Stomach (tissue), 9 donors: ENCODE measurements around the gene MIPOL1. TPM values are rescaled to one million over a fixed set of nuclear protein-coding genes. Genes with fewer than 3 reads are reported as not detected.

Source experiments
- DNase-seq, 2 donors: peaks; one replicate each; pipeline versions ENCODE4 v3.0.0 to v3.0.0-alpha.2; 2013 to 2019
- H3K27ac ChIP-seq, 5 donors: fragments of 200-600 bp in 4 of 5; sonication (generic) in 4 of 5; one replicate each; pipeline ENCODE4 v1.5.1; 2013 to 2019; ENCODE audit warnings: mild to moderate bottlenecking in 1 of 5, moderate library complexity in 1 of 5
- H3K27me3 ChIP-seq, 3 donors: fragments of 200-600 bp; sonication (generic); one replicate each; pipeline ENCODE4 v1.5.1; 2017 to 2019; ENCODE audit warnings: mixed run types in 1 of 3
- H3K36me3 ChIP-seq, 4 donors: fragments of 200-600 bp; sonication (generic); 1 replicate in 3 of 4; 2 replicates in 1 of 4; pipeline ENCODE4 v1.5.1; 2016 to 2019
- H3K4me1 ChIP-seq, 4 donors: fragments of 200-600 bp; sonication (generic); one replicate each; pipeline ENCODE4 v1.5.1; 2016 to 2019
- H3K4me3 ChIP-seq, 4 donors: fragments of 200-600 bp; sonication (generic) in 3 of 4; one replicate each; pipeline ENCODE4 v1.5.1; 2016 to 2019; ENCODE audit warnings: mild to moderate bottlenecking in 1 of 4
- H3K9me3 ChIP-seq, 4 donors: fragments of 200-600 bp; sonication (generic); one replicate each; pipeline ENCODE4 v1.5.1; 2016 to 2019
- CTCF ChIP-seq, 7 experiments: fragments of 450-650 bp in 4 of 7; fragments of 200-600 bp in 3 of 7; sonication (generic) in 3 of 7; IDR thresholded peaks; one replicate each; pipeline ENCODE4 v1.5.1; 2016 to 2019; ENCODE audit warnings: antibody characterized with exemption in 7 of 7, control low read depth in 2 of 7, mild to moderate bottlenecking in 1 of 7
- EP300 ChIP-seq: sonication (generic); formaldehyde crosslinking; IDR thresholded peaks from one replicate; pipeline ENCODE4 v1.6.1; 2017; ENCODE audit warnings: antibody characterized with exemption
- POLR2A ChIP-seq, 4 donors: fragments of 450-650 bp; IDR thresholded peaks; one replicate each; pipeline ENCODE4 v1.6.1; 2016; ENCODE audit warnings: antibody characterized with exemption in 4 of 4, control low read depth in 2 of 4, mild to moderate bottlenecking in 1 of 4, moderate library complexity in 1 of 4
- POLR2AphosphoS5 ChIP-seq, 3 donors: sonication (generic); formaldehyde crosslinking; IDR thresholded peaks; one replicate each; pipeline ENCODE4 v1.6.1; 2016; ENCODE audit warnings: antibody characterized with exemption in 3 of 3
- WGBS, 5 donors: extraction: QIAGEN DNeasy Blood & Tissue Kit in 3 of 5; methylation state at CpG; one replicate each; pipeline versions ENCODE4 v1.1.5 to v1.1.7; 2013 to 2018; 5-methylcytosine and 5-hydroxymethylcytosine counted together
- intact Hi-C: fragments of 100-400 bp; cut with DNase I; formaldehyde crosslinking; loops from one replicate; pipeline ENCODE4 v1.15.1; 2023; ENCODE audit warnings: low total_unique reads
- polyA plus RNA-seq, 3 donors: library from polyadenylated mRNA; stranded (reverse); fragments of 200-250 nt; gene quantifications; one replicate each; pipeline ENCODE4 v1.2.3, GENCODE V29; 2013
- total RNA-seq, 5 donors: library from RNA; depleted of rRNA; stranded (reverse); fragments of >200 nt; gene quantifications; one replicate each; pipeline versions ENCODE4 v1.1.0 to v1.2.3, GENCODE V29; 2014 to 2016
- donor health status: healthy with polysubstance abuse.
- donor health status: Bipolar disorder and iron deficiency.
- donor health status: healthy.

MIPOL1 gene
- total and polyA plus RNA-seq, 8 donors, result 2.2 to 133 (median 15.8) TPM

- TF ChIP-seq CTCF (IDR thresholded peaks at IDR 0.05) (peak in 3 of 7 experiments; percentile 16 to 36 (median 30)), EP300 (no peak)
- H3K27ac ChIP-seq, result peak overlapping the region; percentile 86 to 95 (median 91)
- DNase-seq, result peak; percentile 65 to 76
- WGBS, 5 donors, result 2 to 7% (median 4%) methylated on average over 17 to 45 of the region's 45 CpGs
- peaks cover 34 to 99% (median 73%) of the 10 kb centered on the region in 3 donors for H3K27me3 ChIP-seq
- H3K9me3 ChIP-seq, result no peaks in the 10 kb centered on the region
- H3K4me3 ChIP-seq, result peak overlapping the region; percentile 47 to 67 (median 58)
- peaks cover 0 to 4% (median 2%) of the 10 kb centered on the region in 4 donors for H3K36me3 ChIP-seq
- peaks cover 10 to 45% (median 31%) of the 10 kb centered on the region in 4 donors for H3K4me1 ChIP-seq
- intact Hi-C loops, result no loop called here
These were observed 393.7 kb downstream of the MIPOL1 start for GRCh38 chr14:37591311-37591940.

- DNase-seq, result peak; percentile 56 to 64
- WGBS, 5 donors, result 1 to 8% (median 3%) methylated on average over 40 to 58 of the region's 58 CpGs; no CpG with 5 or more reads in 1 of the 5 donors
- no peaks in the 10 kb centered on the region for H3K9me3 ChIP-seq
- peaks cover 34 to 99% (median 77%) of the 10 kb centered on the region in 3 donors for H3K27me3 ChIP-seq
- H3K36me3 ChIP-seq, result peaks cover 0 to 4% (median 2%) of the 10 kb centered on the region in 4 donors
- intact Hi-C loops, result no loop called here
- TF ChIP-seq CTCF (IDR thresholded peaks at IDR 0.05), result no peak
- TF ChIP-seq POLR2A (IDR thresholded peaks at IDR 0.05), result no peak
- no peak for TF ChIP-seq EP300
- TF ChIP-seq POLR2AphosphoS5 (IDR thresholded peaks at IDR 0.05), result no peak
- peak overlapping the region; percentile 47 to 67 (median 58) for H3K4me3 ChIP-seq
- peaks cover 10 to 45% (median 30%) of the 10 kb centered on the region in 4 donors for H3K4me1 ChIP-seq
- peak overlapping the region; percentile 86 to 95 (median 91) for H3K27ac ChIP-seq
These were observed 394.3 kb downstream of the MIPOL1 start for GRCh38 chr14:37591941-37592481.

GRCh38 chr14:37592482-37593408 is 395.0 kb downstream of the MIPOL1 start:
- H3K27ac ChIP-seq, result peak overlapping the region; percentile 86 to 95 (median 91)
- no peaks in the 10 kb centered on the region for H3K9me3 ChIP-seq
- peak in 1 of 2 donors; percentile 53 for DNase-seq
- intact Hi-C loops, result no loop called here
- TF ChIP-seq POLR2AphosphoS5 (IDR thresholded peaks at IDR 0.05) (no peak), CTCF (IDR thresholded peaks at IDR 0.05) (no peak), POLR2A (IDR thresholded peaks at IDR 0.05) (no peak)
- H3K4me3 ChIP-seq, result peak overlapping the region; percentile 47 to 67 (median 58)
- H3K27me3 ChIP-seq, result peaks cover 32 to 99% (median 80%) of the 10 kb centered on the region in 3 donors
- peaks cover 10 to 44% (median 28%) of the 10 kb centered on the region in 4 donors for H3K4me1 ChIP-seq
- 4 to 12% (median 6%) methylated on average over 10 to 42 of the region's 42 CpGs for WGBS, 5 donors
- H3K36me3 ChIP-seq, result peaks cover 0 to 4% (median 2%) of the 10 kb centered on the region in 4 donors
